Transverse colon (tissue), 4 donors: ENCODE data around the gene AHDC1. TPM values are rescaled to one million over a fixed set of nuclear protein-coding genes. Genes with fewer than 3 reads are reported as not detected.

ENCODE experiments used
- DNase-seq: peaks from one replicate; pipeline ENCODE4 v3.0.0-alpha.2; 2019
- H3K27ac ChIP-seq, 4 donors: fragments of 200-600 bp; sonication (generic); 2 replicates each; pipeline ENCODE4 v1.5.1; 2016 to 2018; ENCODE audit warnings: inconsistent platforms in 4 of 4
- H3K27me3 ChIP-seq: fragments of 200-600 bp; sonication (generic); 2 replicates; pipeline ENCODE4 v1.5.1; 2017; ENCODE audit warnings: inconsistent platforms
- H3K36me3 ChIP-seq, 4 donors: fragments of 200-600 bp; sonication (generic); 2 replicates each; pipeline ENCODE4 v1.5.1; 2017 to 2019; ENCODE audit warnings: inconsistent platforms in 4 of 4
- H3K4me1 ChIP-seq, 4 donors: fragments of 200-600 bp; sonication (generic); 2 replicates each; pipeline ENCODE4 v1.5.1; 2017 to 2020; ENCODE audit warnings: inconsistent platforms in 4 of 4
- H3K4me3 ChIP-seq, 4 donors: fragments of 200-600 bp; sonication (generic); 1 replicate in 1 of 4; 2 replicates in 3 of 4; pipeline versions ENCODE4 v1.5.1 to v1.6.1; 2017 to 2019; ENCODE audit warnings: inconsistent platforms in 4 of 4
- H3K9me3 ChIP-seq, 2 donors: fragments of 200-600 bp; sonication (generic); 2 replicates each; pipeline ENCODE4 v1.5.1; 2017 to 2019; ENCODE audit warnings: inconsistent platforms in 2 of 2
- CTCF ChIP-seq, 5 experiments: fragments of 200-600 bp in 3 of 5; fragments of 450-650 bp in 2 of 5; sonication (generic) in 3 of 5; IDR thresholded peaks; 1 replicate in 2 of 5; 2 replicates in 3 of 5; pipeline ENCODE4 v1.5.1; 2016 to 2017; ENCODE audit warnings: antibody characterized with exemption in 5 of 5, inconsistent platforms in 3 of 5, mild to moderate bottlenecking in 2 of 5, moderate library complexity in 1 of 5
- EP300 ChIP-seq: sonication (generic); formaldehyde crosslinking; IDR thresholded peaks from one replicate; pipeline ENCODE4 v1.6.1; 2017; ENCODE audit warnings: antibody characterized with exemption, low read depth
- POLR2A ChIP-seq: fragments of 450-650 bp; IDR thresholded peaks from one replicate; pipeline ENCODE4 v1.6.1; 2016; ENCODE audit warnings: antibody characterized with exemption, mild to moderate bottlenecking, moderate library complexity
- POLR2AphosphoS5 ChIP-seq, 3 donors: sonication (generic); formaldehyde crosslinking; IDR thresholded peaks; one replicate each; pipeline ENCODE4 v1.6.1; 2016; ENCODE audit warnings: antibody characterized with exemption in 3 of 3
- WGBS, 2 donors: methylation state at CpG; one replicate each; pipeline ENCODE4 v1.1.5; 2018; ENCODE audit warnings: low coverage in 1 of 2; 5-methylcytosine and 5-hydroxymethylcytosine counted together
- in situ Hi-C, 4 donors: fragments of 200-750 bp; cut with MboI; loops; one replicate each; pipeline versions ENCODE4 v1.15.0 to v1.15.1; 2017; ENCODE audit warnings: low sequenced_read_pairs in 3 of 4, low pct_ligation_motif_present in 1 of 4, low pct_unique_long_range_greater_than_20kb in 1 of 4
- intact Hi-C: fragments of 100-400 bp; cut with DNase I; formaldehyde crosslinking; loops from one replicate; pipeline ENCODE4 v1.15.1; 2023; ENCODE audit warnings: low total_unique reads
- total RNA-seq, 4 donors: library from RNA; depleted of rRNA; stranded (reverse); fragments of >200 nt; gene quantifications; one replicate each; pipeline ENCODE4 v1.1.0, GENCODE V29; 2016

AHDC1 gene
- total RNA-seq, 4 donors from 2014 or later = 11.7 to 34.4 (median 21.3) TPM

GRCh38 chr1:27499142-27499541 is 104.8 kb downstream of the AHDC1 start:
- 93 to 100% methylated on average over 1 to 2 of the region's 2 CpGs for WGBS, 2 donors
- Histone ChIP-seq H3K27ac (no peak overlapping the region), H3K27me3 (no peaks in the 10 kb centered on the region), H3K36me3 (no peaks in the 10 kb centered on the region), H3K4me3 (no peak overlapping the region), H3K4me1 (peaks cover 3 to 13% (median 9%) of the 10 kb centered on the region in 4 donors), H3K9me3 (no peaks in the 10 kb centered on the region)
- in situ Hi-C loops = no loop called here
- no peak for DNase-seq
- TF ChIP-seq POLR2A (no peak), EP300 (no peak), CTCF (IDR thresholded peaks at IDR 0.05) (no peak), POLR2AphosphoS5 (IDR thresholded peaks at IDR 0.05) (no peak)
- intact Hi-C loops = no loop called here

- H3K36me3 ChIP-seq = no peaks in the 10 kb centered on the region
- intact Hi-C loops (no loop called here), in situ Hi-C loops (no loop called here)
- TF ChIP-seq POLR2A (no peak), EP300 (no peak), CTCF (IDR thresholded peaks at IDR 0.05) (peak in 2 of 5 experiments; percentile 10 to 12)
- no peak overlapping the region for H3K4me3 ChIP-seq
- DNase-seq = no peak
- no peaks in the 10 kb centered on the region for H3K27me3 ChIP-seq
- H3K27ac ChIP-seq = no peak overlapping the region
- peaks cover 10 to 15% (median 13%) of the 10 kb centered on the region in 4 donors for H3K4me1 ChIP-seq
- no peaks in the 10 kb centered on the region for H3K9me3 ChIP-seq
- 28 to 65% methylated on average over 2 to 8 of the region's 8 CpGs for WGBS, 2 donors
These were observed 107.3 kb downstream of the AHDC1 start for GRCh38 chr1:27496604-27497155.

GRCh38 chr1:27492796-27493195 is 111.1 kb downstream of the AHDC1 start:
- Histone ChIP-seq H3K9me3 (no peaks in the 10 kb centered on the region), H3K36me3 (no peaks in the 10 kb centered on the region), H3K27me3 (no peaks in the 10 kb centered on the region), H3K4me3 (no peak overlapping the region), H3K4me1 (peaks cover 26 to 38% (median 32%) of the 10 kb centered on the region in 4 donors), H3K27ac (peak overlapping the region; percentile 96 to 100 (median 99))
- no peak for TF ChIP-seq EP300
- no peak for TF ChIP-seq POLR2A
- no peak for TF ChIP-seq CTCF (IDR thresholded peaks at IDR 0.05)
- no peak for TF ChIP-seq POLR2AphosphoS5 (IDR thresholded peaks at IDR 0.05)
- no peak for DNase-seq
- 88 to 96% methylated on average over 1 to 3 of the region's 3 CpGs for WGBS, 2 donors
- in situ Hi-C loops = no loop called here
- intact Hi-C loops = loop anchor here (5.0 kb wide), 1 partner anchor 75 kb away; no protein-coding TSS in a partner anchor

- no peaks in the 10 kb centered on the region for H3K27me3 ChIP-seq
- WGBS, 2 donors = 43 to 71% methylated on average over 1 to 9 of the region's 9 CpGs
- in situ Hi-C loops = no loop called here
- peaks cover 27 to 42% (median 33%) of the 10 kb centered on the region in 4 donors for H3K4me1 ChIP-seq
- peak; percentile 35 for DNase-seq
- no peaks in the 10 kb centered on the region for H3K9me3 ChIP-seq
- intact Hi-C loops = loop anchor here (5.0 kb wide), 1 partner anchor 75 kb away; no protein-coding TSS in a partner anchor
- TF ChIP-seq CTCF (IDR thresholded peaks at IDR 0.05) = no peak
- TF ChIP-seq EP300 = no peak
- no peak for TF ChIP-seq POLR2AphosphoS5 (IDR thresholded peaks at IDR 0.05)
- TF ChIP-seq POLR2A = no peak
- H3K27ac ChIP-seq = peak overlapping the region; percentile 96 to 100 (median 99)
- no peak overlapping the region for H3K4me3 ChIP-seq
- H3K36me3 ChIP-seq = no peaks in the 10 kb centered on the region
These were observed 111.9 kb downstream of the AHDC1 start for GRCh38 chr1:27491748-27492700.
